HT-29 (cell line): ENCODE measurements around the gene BEAN1. TPM values are rescaled to one million over a fixed set of nuclear protein-coding genes. Genes with fewer than 3 reads are reported as not detected.

Experiments
- DNase-seq: peaks from one replicate; pipeline ENCODE4 v3.0.0-alpha.2; 2015; ENCODE audit warnings: low spot score
- total RNA-seq: library from RNA; depleted of rRNA; stranded (reverse); fragments of >200 nt; shearing (Covaris generic); gene quantifications from 2 replicates; pipeline ENCODE4 v1.2.3, GENCODE V29; 2014

The BEAN1 gene
- total RNA-seq, 1 experiment from 2014 or later: not detected

GRCh38 chr16:66419527-66419926 is 7.6 kb upstream of the BEAN1 start:
- no peak for DNase-seq

GRCh38 chr16:66420396-66420795 is 6.7 kb upstream of the BEAN1 start:
- DNase-seq: no peak

- no peak for DNase-seq
Observed at GRCh38 chr16:66421891-66422290, 5.2 kb upstream of the BEAN1 start.

GRCh38 chr16:66422366-66422765 is 4.7 kb upstream of the BEAN1 start:
- no peak for DNase-seq

GRCh38 chr16:66423177-66423576 is 3.9 kb upstream of the BEAN1 start:
- no peak for DNase-seq

DNA sequence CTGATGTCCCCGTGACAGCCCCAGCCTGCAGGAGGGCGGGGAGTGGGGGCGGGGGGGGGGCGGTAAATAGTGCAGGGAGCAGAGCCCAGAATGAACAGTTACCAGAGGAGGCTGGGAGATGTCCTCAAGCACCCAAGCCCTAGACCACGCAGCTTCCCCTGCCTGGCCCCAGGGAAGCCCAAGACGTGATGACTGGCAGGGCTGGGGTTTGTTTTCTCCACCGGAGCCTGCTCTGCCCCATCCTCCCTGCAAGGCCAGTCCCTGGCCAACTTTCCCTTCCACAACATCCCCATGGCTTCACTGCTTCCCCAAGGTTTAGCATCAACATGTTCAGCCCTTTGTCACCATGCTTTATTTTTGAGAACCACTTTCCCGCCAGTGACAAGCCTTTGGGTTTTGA is 1.4 kb upstream of the BEAN1 start:
- DNase-seq: no peak

GRCh38 chr16:66426112-66427035 is 721 bp upstream of the BEAN1 start:
- DNase-seq: no peak

DNA sequence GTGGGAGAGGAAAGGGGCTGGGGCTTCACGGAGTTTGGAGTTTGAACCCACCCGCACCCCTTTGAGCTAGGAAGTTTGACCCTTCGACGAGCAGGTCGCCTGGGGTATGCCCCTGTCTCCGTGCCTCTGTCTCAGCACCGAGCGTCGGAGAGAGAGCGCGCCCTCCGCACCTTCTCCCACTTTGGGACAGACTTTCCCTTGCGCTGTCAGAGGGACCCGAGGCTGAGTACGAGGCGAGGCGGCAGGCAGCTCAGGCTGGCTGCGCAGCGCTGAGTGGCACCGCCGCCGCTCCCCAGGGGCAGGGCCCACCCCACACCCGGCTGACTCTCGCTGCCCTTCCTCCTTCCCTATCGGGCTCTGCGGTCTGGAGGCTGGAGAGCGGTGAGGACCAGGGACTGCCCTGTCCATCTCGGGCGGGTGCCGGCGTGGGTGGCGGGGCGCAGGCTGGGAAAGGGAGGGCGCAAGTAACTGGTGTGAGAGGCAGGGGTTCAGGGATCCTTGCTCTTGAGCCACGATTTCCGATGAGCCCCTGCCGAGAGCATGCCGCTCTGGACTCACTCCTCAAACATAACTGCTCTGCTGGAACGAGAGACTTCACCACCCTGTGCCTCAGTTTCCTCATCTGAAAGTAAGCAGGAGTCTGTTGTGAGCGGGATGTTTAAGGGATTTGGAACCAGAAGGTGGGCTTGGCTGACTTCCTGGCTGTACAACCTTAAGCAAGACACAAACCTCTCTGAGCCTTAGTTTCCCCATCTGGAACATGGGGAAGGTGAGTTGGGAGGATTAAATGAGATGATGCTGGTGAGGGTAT is 981 bp downstream of the BEAN1 start:
- DNase-seq: no peak

DNA sequence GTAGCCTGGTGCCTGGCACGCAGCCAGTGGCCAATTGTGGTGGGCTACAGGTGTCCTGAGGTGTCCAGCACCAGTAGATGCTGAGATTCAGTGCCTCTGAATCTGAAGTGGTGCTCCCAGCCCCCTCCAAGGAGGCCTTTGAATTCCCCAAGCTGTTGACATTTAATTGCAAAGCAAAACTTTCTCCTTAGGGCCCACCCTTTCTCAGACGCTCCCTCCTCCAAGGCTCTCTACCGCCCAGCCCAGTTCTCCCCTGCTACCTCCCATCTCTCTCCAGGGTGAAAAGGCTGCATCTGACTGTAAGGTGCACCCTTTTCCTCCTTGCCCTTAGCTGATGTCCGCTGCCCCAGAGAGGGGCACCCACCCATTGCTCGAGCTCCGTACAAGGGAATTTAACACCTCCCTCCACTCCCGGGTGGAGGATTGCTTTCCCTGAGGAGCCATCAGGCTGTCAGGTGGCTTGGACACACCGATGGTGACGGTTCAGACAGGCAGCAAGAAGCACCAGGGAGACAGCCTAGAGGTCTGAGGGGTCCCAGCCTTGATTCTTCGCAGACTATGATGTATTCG is 1.7 kb downstream of the BEAN1 start:
- DNase-seq: no peak

- no peak for DNase-seq
Observed at GRCh38 chr16:66429290-66429962, 2.3 kb downstream of the BEAN1 start.

DNA sequence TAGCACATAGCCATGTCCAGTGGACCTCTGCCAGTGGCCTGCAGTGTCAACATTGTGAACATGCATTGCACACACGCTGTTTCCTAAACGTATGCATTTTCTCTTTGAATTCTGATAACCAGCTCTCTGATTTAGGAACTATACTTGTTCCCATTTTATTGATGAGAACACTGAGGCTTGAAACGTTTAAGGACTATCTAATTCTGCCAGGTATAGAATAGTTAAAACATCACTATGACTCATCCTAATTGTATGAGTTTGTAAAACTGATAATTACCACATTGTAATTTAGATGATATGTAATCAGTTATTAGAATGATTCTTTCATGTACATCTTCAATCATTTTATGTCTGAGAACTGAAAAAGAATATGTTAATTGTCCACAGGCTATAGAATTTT is 3.1 kb downstream of the BEAN1 start:
- DNase-seq: no peak

- DNase-seq: no peak
Observed at GRCh38 chr16:66431760-66432159, 4.7 kb downstream of the BEAN1 start.

DNA sequence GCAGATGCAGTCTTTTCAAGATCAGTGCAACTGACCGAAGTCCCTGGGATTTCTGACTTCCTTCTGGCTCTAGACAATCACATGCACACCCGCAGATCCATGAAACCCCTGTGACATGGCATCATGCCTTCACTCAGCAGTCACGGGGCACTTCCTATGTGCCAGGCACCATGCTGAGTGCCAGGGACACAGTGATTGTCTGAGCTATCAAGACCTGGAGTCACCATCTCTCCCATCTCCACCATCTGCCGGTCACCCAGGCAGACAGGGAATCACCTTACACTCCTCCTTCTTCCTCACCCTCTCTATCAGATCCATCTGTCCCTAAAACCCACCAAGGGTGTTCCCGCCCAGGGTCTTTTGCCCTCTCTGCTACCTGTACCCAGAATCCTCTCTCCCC is 5.3 kb downstream of the BEAN1 start:
- DNase-seq: no peak

DNA sequence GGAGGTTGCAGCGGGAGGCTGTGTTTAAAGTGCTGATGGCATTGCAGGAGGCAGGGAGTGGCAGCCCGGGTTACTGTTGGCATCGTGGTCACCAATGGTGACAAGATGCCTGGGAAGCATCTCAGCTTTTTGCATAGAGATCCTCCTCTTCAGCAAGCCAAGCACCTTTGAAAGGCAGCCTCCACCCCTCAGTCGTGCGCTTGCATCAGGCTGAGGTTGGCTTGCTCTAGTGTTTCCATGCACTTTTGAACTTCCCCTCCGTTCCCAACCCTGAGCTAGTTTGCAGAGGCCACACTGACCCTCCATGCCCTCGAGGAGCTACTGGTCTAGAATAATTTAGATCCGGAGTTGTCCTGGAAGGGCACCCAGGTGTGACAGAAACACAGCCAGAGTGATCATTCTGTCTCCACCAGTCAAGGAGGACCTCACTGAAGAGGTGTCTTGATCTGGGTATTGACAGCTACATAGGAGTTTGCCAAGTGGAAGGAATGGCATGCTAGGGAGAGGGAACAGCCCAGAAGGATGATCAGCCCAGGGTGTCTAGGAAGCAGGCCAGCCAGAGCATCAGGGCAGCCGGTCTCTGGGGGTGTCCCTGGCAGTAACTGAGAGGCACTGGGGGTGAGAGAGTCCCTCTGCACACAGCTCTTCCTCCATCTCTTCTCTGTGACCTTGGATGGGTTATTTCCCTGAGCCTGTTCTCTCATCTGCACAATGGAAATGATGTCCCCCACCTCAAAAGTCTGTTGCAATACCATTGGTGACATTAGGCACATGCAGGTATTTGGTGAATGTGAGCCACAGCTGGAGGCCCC is 7.7 kb downstream of the BEAN1 start:
- no peak for DNase-seq

- DNase-seq: no peak
Observed at GRCh38 chr16:66435896-66436295, 8.8 kb downstream of the BEAN1 start.

DNA sequence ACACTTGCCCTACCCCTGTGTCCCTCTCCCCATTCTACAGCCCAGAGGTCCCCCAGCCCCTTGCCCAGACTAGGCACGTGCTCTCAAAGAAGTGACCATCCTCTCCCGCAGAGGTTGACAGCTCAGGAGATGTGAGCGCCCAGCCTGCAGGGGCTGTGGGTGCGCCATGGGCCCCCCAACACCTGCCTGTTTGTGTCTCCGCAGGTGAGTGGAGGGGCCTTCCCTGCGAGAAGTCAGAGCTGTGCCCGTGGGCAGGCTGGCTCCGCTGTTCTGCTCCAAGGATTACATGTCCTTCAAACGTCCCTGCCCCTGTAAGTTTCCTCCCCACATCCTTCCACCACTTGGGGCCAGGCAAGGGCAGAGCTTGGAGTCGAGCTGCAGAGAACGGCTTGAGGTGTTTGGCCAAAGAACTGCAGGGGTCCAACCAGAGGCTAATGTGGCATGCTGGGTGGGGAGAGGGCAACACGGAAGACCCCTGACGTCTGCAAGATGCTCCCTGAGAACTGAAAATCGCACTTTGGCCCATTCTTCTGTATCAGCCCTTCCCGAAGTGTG is 10.4 kb downstream of the BEAN1 start:
- no peak for DNase-seq

DNA sequence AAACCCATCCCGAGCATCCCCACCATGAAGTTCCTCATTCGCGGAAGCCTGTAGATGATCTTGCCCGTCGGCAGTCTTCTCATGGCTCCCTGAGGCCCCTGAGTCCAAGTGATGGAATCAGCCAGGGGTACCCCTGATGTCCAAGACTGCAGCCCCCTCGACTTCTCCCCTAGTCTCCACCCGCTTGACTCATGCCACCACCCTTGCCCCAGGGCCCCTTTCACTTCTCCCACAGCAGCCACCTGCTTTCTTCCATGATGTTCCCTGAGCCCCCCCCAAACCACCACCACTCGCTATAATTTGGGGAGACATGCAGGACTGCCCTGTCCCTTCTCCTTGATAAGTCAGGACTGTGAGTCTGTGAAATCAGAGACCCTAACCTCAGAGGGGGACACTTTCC is 11.4 kb downstream of the BEAN1 start:
- DNase-seq: no peak

DNA sequence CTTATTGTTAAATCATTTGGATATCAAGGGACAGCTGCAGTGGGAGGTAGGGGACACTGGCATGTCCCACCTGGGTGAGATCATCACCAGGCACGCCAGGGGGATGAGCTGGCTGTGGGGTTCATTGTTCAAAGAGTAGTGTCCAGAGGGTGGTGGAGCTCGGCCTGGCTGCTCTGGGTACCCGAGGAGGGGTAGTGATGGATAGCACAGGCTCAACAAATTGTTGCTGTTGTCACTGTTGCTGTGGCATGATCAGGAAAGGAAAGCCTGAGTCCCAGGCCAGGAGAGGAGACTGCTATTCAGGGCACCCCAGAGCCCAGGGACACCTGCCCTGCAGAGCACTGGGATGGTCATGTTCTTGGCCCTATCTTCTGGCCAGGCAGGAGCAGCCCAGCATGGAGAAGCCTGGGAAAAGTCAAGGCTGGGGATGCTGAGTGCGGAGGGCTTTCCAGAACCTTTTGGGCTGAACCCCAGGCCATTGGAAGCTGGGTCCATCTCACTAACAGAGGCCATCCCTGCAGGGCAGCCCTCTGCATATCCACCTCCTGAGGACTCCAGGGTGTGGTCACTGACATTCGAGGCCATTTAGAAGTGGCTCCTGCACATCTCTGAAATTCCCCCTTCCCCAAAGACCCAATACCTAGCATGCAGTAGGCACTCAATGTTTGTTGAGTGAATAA is 12.1 kb downstream of the BEAN1 start:
- DNase-seq: no peak

- DNase-seq: no peak
Observed at GRCh38 chr16:66440271-66440802, 13.2 kb downstream of the BEAN1 start.

- DNase-seq: no peak
Observed at GRCh38 chr16:66440970-66441369, 13.9 kb downstream of the BEAN1 start.
